Heart right ventricle (tissue), 16 donors: Measurements from ENCODE around the gene HBM. TPM values are rescaled to one million over a fixed set of nuclear protein-coding genes. Genes with fewer than 3 reads are reported as not detected.

Source experiments
- ATAC-seq, 8 donors: fragments of 200-7000 bp; cut with Tn5 transposase; one replicate each; pipeline ENCODE4 v1.9.1; 2020; ENCODE audit warnings: mild to moderate bottlenecking in 8 of 8, moderate library complexity in 8 of 8, moderate number of reproducible peaks in 1 of 8
- DNase-seq, 2 donors: peaks; one replicate each; pipeline ENCODE4 v3.0.0-alpha.2; 2020
- H3K27ac ChIP-seq, 10 donors: fragments of 200-600 bp; sonication (generic) in 2 of 10; one replicate each; pipeline versions ENCODE4 v1.5.0 to v1.8.0; 2020 to 2022; ENCODE audit warnings: mild to moderate bottlenecking in 3 of 10
- H3K27me3 ChIP-seq, 7 donors: fragments of 200-600 bp; one replicate each; pipeline ENCODE4 v1.8.0; 2021 to 2022; ENCODE audit warnings: mild to moderate bottlenecking in 2 of 7
- H3K36me3 ChIP-seq, 9 donors: fragments of 200-600 bp; sonication (generic) in 1 of 9; one replicate each; pipeline versions ENCODE4 v1.5.0 to v1.8.0; 2020 to 2022; ENCODE audit warnings: mild to moderate bottlenecking in 2 of 9
- H3K4me1 ChIP-seq, 9 donors: fragments of 200-600 bp; sonication (generic) in 1 of 9; one replicate each; pipeline versions ENCODE4 v1.5.0 to v1.8.0; 2020 to 2022; ENCODE audit warnings: mild to moderate bottlenecking in 4 of 9
- H3K4me3 ChIP-seq, 10 donors: fragments of 200-600 bp; sonication (generic) in 2 of 10; one replicate each; pipeline versions ENCODE4 v1.5.0 to v1.8.0; 2020 to 2022; ENCODE audit warnings: mild to moderate bottlenecking in 7 of 10, moderate library complexity in 2 of 10
- H3K9me3 ChIP-seq, 11 donors: fragments of 200-600 bp in 10 of 11; sonication (generic) in 2 of 11; one replicate each; pipeline versions ENCODE4 v1.5.0 to v1.8.0; 2013 to 2022; ENCODE audit warnings: mild to moderate bottlenecking in 2 of 11, control low read depth in 1 of 11, moderate library complexity in 1 of 11
- CTCF ChIP-seq, 9 donors: fragments of 200-600 bp; sonication (generic) in 2 of 9; IDR thresholded peaks; one replicate each; pipeline versions ENCODE4 v1.5.0 to v1.8.0; 2021 to 2022; ENCODE audit warnings: antibody characterized with exemption in 9 of 9, mild to moderate bottlenecking in 5 of 9, moderate library complexity in 1 of 9
- WGBS, 2 donors: extraction: QIAGEN DNeasy Blood & Tissue Kit; methylation state at CpG; one replicate each; pipeline ENCODE4 v1.1.7; 2013; ENCODE audit warnings: inconsistent platforms in 1 of 2; 5-methylcytosine and 5-hydroxymethylcytosine counted together
- intact Hi-C, 10 donors: fragments of 100-400 bp; cut with DNase I; formaldehyde crosslinking; loops; one replicate each; pipeline versions ENCODE4 v1.11.1 to v1.14.2; 2022
- polyA plus RNA-seq, 2 donors: library from polyadenylated mRNA; stranded (reverse); fragments of 200-250 nt; gene quantifications; one replicate each; pipeline ENCODE4 v1.2.3, GENCODE V29; 2013
- total RNA-seq, 10 donors: library from RNA; stranded (reverse); fragmentation: NEBNext Ultra II Directional in 3 of 10; extraction: Animal tissue kit (Norgen Biotek cat#: 25700) in 3 of 10; gene quantifications; one replicate each; pipeline versions ENCODE4 v1.2.1 to v1.2.4, GENCODE V29; 2021 to 2023
- donor health status: Arrhythmogenic right ventricular cardiomyopathy.
- donor health status: ischemic (EF 13 %, LVEDD 7.1; RV severe dilation, severe dysfunction).
- donor health status: healthy with polysubstance abuse.
- donor health status: DM: no; HTN: yes; CAD: no.
- donor health status: DM: no; HTN: no; CAD: no.
- donor health status: ischemic (EF 25% LVEDD 6.9; RV normal size, moderate dysfunction).
- donor health status: ischemic (EF 25% LVEDD 5.7; RV mildly dilated, moderate dysfunction).
- donor health status: healthy.
- donor health status: DM: yes; HTN: yes; CAD: no.
- donor health status: Ischemic cardiomyopathy.
- donor health status: ischemic (EF 35%, LVEDD 5.7; RV mildly dilated, moderate dysfunction).
- donor health status: nonischemic (EF 11% LVEDD 7.7; RV severe dilation, severe dysfunction).
- donor health status: DM: yes; HTN: yes; CAD: no.
- donor health status: PGD.
- donor health status: ischemic (EF 29% LVEDD 5.4; RV normal size, mild dysfunction).
- donor health status: nonischemic (EF 23%, LVEDD 6.1; RV moderate dilation, normal function).

The HBM gene
- total and polyA plus RNA-seq, 12 donors: 0.56 to 0.61 TPM; not detected in 10

GRCh38 chr16:180681-181564 is 15.1 kb downstream of the HBM start:
- Histone ChIP-seq H3K36me3 (peaks cover 0 to 13% (median 0%) of the 10 kb centered on the region in 9 donors), H3K27ac (no peak overlapping the region), H3K4me3 (peak overlapping the region in 9 of 10 donors; percentile 22 to 47 (median 38)), H3K9me3 (no peaks in the 10 kb centered on the region), H3K4me1 (peaks cover 12 to 29% (median 17%) of the 10 kb centered on the region in 9 donors), H3K27me3 (peaks cover 15 to 50% (median 39%) of the 10 kb centered on the region in 7 donors)
- intact Hi-C loops: loop anchor here in 8 of 10 donors (1.0 to 5.0 kb wide), 4 partner anchors 70 to 74 kb away; no protein-coding TSS in a partner anchor
- DNase-seq: no peak
- TF ChIP-seq CTCF (IDR thresholded peaks at IDR 0.05): no peak
- ATAC-seq: peak; percentile 71 to 83 (median 76)
- 0 to 1% methylated on average over 87 to 89 of the region's 89 CpGs for WGBS, 2 donors

- intact Hi-C loops: loop anchor here in 8 of 10 donors (1.0 to 5.0 kb wide), 4 partner anchors 71 to 75 kb away; no protein-coding TSS in a partner anchor
- Histone ChIP-seq H3K36me3 (peaks cover 0 to 13% (median 0%) of the 10 kb centered on the region in 9 donors), H3K27me3 (peaks cover 15 to 48% (median 39%) of the 10 kb centered on the region in 7 donors), H3K27ac (no peak overlapping the region), H3K4me3 (peak overlapping the region in 7 of 10 donors; percentile 22 to 47 (median 40)), H3K4me1 (peaks cover 12 to 29% (median 17%) of the 10 kb centered on the region in 9 donors), H3K9me3 (no peaks in the 10 kb centered on the region)
- TF ChIP-seq CTCF (IDR thresholded peaks at IDR 0.05): peak; percentile 88 to 97 (median 93)
- no peak for ATAC-seq
- DNase-seq: peak; percentile 62 to 78
- 9 to 12% methylated on average over 22 of the region's 22 CpGs for WGBS, 2 donors
These were observed 15.8 kb downstream of the HBM start for GRCh38 chr16:181565-182021.

GRCh38 chr16:183005-183404 is 17.2 kb downstream of the HBM start:
- no peak for TF ChIP-seq CTCF (IDR thresholded peaks at IDR 0.05)
- intact Hi-C loops: loop anchor here in 3 of 10 donors (5.0 kb wide), 1 partner anchor 76 kb away; no protein-coding TSS in a partner anchor
- H3K27ac ChIP-seq: no peak overlapping the region
- H3K4me1 ChIP-seq: peaks cover 12 to 21% (median 17%) of the 10 kb centered on the region in 9 donors
- DNase-seq (no peak), ATAC-seq (peak in 1 of 8 donors; percentile 13)
- H3K9me3 ChIP-seq: no peaks in the 10 kb centered on the region
- peaks cover 0 to 23% (median 10%) of the 10 kb centered on the region in 9 donors for H3K36me3 ChIP-seq
- no peak overlapping the region for H3K4me3 ChIP-seq
- 76 to 81% methylated on average over 7 of the region's 7 CpGs for WGBS, 2 donors
- H3K27me3 ChIP-seq: peaks cover 15 to 37% (median 28%) of the 10 kb centered on the region in 7 donors

GRCh38 chr16:185213-185612 is 19.4 kb downstream of the HBM start:
- WGBS, 2 donors: 84 to 85% methylated on average over 13 of the region's 13 CpGs
- ATAC-seq (no peak), DNase-seq (no peak)
- Histone ChIP-seq H3K27ac (no peak overlapping the region), H3K9me3 (no peaks in the 10 kb centered on the region), H3K36me3 (peaks cover 0 to 45% (median 28%) of the 10 kb centered on the region in 9 donors), H3K4me3 (no peak overlapping the region), H3K4me1 (peaks cover 11 to 16% (median 13%) of the 10 kb centered on the region in 9 donors), H3K27me3 (peaks cover 0 to 15% (median 6%) of the 10 kb centered on the region in 7 donors)
- TF ChIP-seq CTCF (IDR thresholded peaks at IDR 0.05): no peak
- intact Hi-C loops: no loop called here
